H1 (cell line): ENCODE results near the gene ENTPD2. TPM values are rescaled to one million over a fixed set of nuclear protein-coding genes. Genes with fewer than 3 reads are reported as not detected.

Experiments
- CTCF ChIA-PET: fragments of 300-600 bp; sonication (Branson Sonifier 250); formaldehyde crosslinking; loops from one replicate; lab custom pipeline; 2021; ENCODE audit not compliant: partially characterized antibody; lab: Charles Lee
- POLR2A ChIA-PET: fragments of 300-600 bp; sonication (Branson Sonifier 250); formaldehyde crosslinking; loops from one replicate; lab custom pipeline; 2021; ENCODE audit warnings: inconsistent platforms; ENCODE audit not compliant: partially characterized antibody; lab: Charles Lee
- DNase-seq, 2 experiments: peaks; one replicate each; pipeline versions ENCODE4 v3.0.0 to v3.0.0-alpha.2; 2010 to 2022; ENCODE audit warnings: low spot score in 2 of 2, low read depth in 1 of 2, mixed read lengths in 1 of 2
- FAIRE-seq: peaks from 2 replicates; lab custom pipeline; 2011; peaks lifted over from hg19 to GRCh38; lab: Jason Lieb, UNC
- H2AFZ ChIP-seq: 2 replicates; pipeline ENCODE4 v1.8.1; 2012; ENCODE audit warnings: low read length, inconsistent platforms
- H2AK5ac ChIP-seq: 2 replicates; pipeline ENCODE4 v1.6.1; 2013; ENCODE audit warnings: low read depth, low read length
- H2BK120ac ChIP-seq: replicated peaks from 2 replicates; pipeline ENCODE3; 2013; ENCODE audit warnings: low read depth, low read length, inconsistent platforms
- H2BK12ac ChIP-seq: 2 replicates; pipeline ENCODE4 v1.6.1; 2013; ENCODE audit warnings: low read depth, low read length
- H2BK15ac ChIP-seq: 2 replicates; pipeline ENCODE4 v1.6.1; 2013; ENCODE audit warnings: low read length
- H2BK20ac ChIP-seq: 2 replicates; pipeline ENCODE4 v1.6.1; 2013; ENCODE audit warnings: low read length
- H2BK5ac ChIP-seq: 2 replicates; pipeline ENCODE4 v1.6.1; 2013; ENCODE audit warnings: low read depth, low read length
- H3K14ac ChIP-seq: 2 replicates; pipeline ENCODE4 v1.6.1; 2013; ENCODE audit warnings: inconsistent platforms; ENCODE audit not compliant: insufficient read length
- H3K18ac ChIP-seq: 2 replicates; pipeline ENCODE4 v1.6.1; 2013; ENCODE audit warnings: low read length; ENCODE audit errors: extremely low read depth
- H3K23ac ChIP-seq: 2 replicates; pipeline ENCODE4 v1.6.1; 2013; ENCODE audit warnings: inconsistent platforms; ENCODE audit not compliant: insufficient read length
- H3K23me2 ChIP-seq: 2 replicates; pipeline ENCODE4 v1.6.1; 2013; ENCODE audit warnings: low read depth, low read length
- H3K27ac ChIP-seq: 2 replicates; pipeline ENCODE4 v1.6.1; 2011; ENCODE audit warnings: low read depth, low read length, inconsistent platforms
- H3K27me3 ChIP-seq, 4 experiments: replicated peaks in 1 of 4; 1 replicate in 1 of 4; 2 replicates in 3 of 4; pipeline versions ENCODE4 v1.6.1 to v1.8.1; 2011 to 2013; ENCODE audit warnings: low read length in 3 of 4, mild to moderate bottlenecking in 3 of 4, inconsistent platforms in 2 of 4, mixed read lengths in 2 of 4, moderate library complexity in 1 of 4; ENCODE audit not compliant: control insufficient read depth in 3 of 4, insufficient read depth in 3 of 4; ENCODE audit errors: extremely low read depth in 1 of 4
- H3K36me3 ChIP-seq, 4 experiments: 2 replicates each; pipeline versions ENCODE4 v1.6.1 to v1.8.1; 2011 to 2013; ENCODE audit warnings: mild to moderate bottlenecking in 4 of 4, low read length in 3 of 4, moderate library complexity in 2 of 4, control low read depth in 1 of 4, inconsistent platforms in 1 of 4; ENCODE audit not compliant: insufficient read depth in 4 of 4, control insufficient read depth in 2 of 4
- H3K4ac ChIP-seq: replicated peaks from 2 replicates; pipeline ENCODE3; 2013; ENCODE audit warnings: low read length, low read depth, mixed read lengths, inconsistent platforms; ENCODE audit not compliant: insufficient read length
- H3K4me1 ChIP-seq, 4 experiments: replicated peaks in 1 of 4; 1 replicate in 1 of 4; 2 replicates in 3 of 4; pipeline versions ENCODE4 v1.6.1 to v1.8.1; 2011 to 2013; ENCODE audit warnings: low read length in 3 of 4, inconsistent platforms in 2 of 4, mixed read lengths in 1 of 4; ENCODE audit not compliant: insufficient read depth in 4 of 4, control insufficient read depth in 3 of 4
- H3K4me2 ChIP-seq, 2 experiments: 2 replicates each; pipeline versions ENCODE4 v1.6.1 to v1.8.1; 2011 to 2013; ENCODE audit warnings: low read depth in 2 of 2, low read length in 2 of 2, control low read depth in 1 of 2, inconsistent platforms in 1 of 2, mild to moderate bottlenecking in 1 of 2; ENCODE audit not compliant: insufficient read depth in 1 of 2
- H3K4me3 ChIP-seq, 4 experiments: fragments of 200-600, 300-600 bp in 1 of 4; sonication (generic), shearing (Covaris generic), sonication (Bioruptor Twin) in 1 of 4; 2 replicates each; pipeline versions ENCODE4 v1.5.1 to v1.8.1; 2011 to 2016; ENCODE audit warnings: low read length in 4 of 4, low read depth in 3 of 4, control low read depth in 2 of 4, inconsistent platforms in 2 of 4, mild to moderate bottlenecking in 2 of 4, mixed read lengths in 1 of 4, moderate library complexity in 1 of 4; ENCODE audit not compliant: insufficient read depth in 2 of 4; ENCODE audit errors: extremely low read depth in 1 of 4
- H3K56ac ChIP-seq: replicated peaks from 2 replicates; pipeline ENCODE3; 2013; ENCODE audit warnings: low read depth, mild to moderate bottlenecking, mixed read lengths, low read length, inconsistent platforms; ENCODE audit not compliant: insufficient read length
- H3K79me1 ChIP-seq: 2 replicates; pipeline ENCODE4 v1.6.1; 2013; ENCODE audit warnings: low read depth, low read length, control low read depth
- H3K79me2 ChIP-seq, 2 experiments: 2 replicates each; pipeline versions ENCODE4 v1.6.1 to v1.8.1; 2012 to 2013; ENCODE audit warnings: low read length in 2 of 2, mild to moderate bottlenecking in 2 of 2, inconsistent platforms in 1 of 2; ENCODE audit not compliant: insufficient read depth in 2 of 2, control insufficient read depth in 1 of 2
- H3K9ac ChIP-seq, 4 experiments: replicated peaks in 1 of 4; 1 replicate in 1 of 4; 2 replicates in 3 of 4; pipeline versions ENCODE4 v1.6.1 to v1.8.1; 2011 to 2013; ENCODE audit warnings: low read depth in 3 of 4, low read length in 3 of 4, control low read depth in 2 of 4, mild to moderate bottlenecking in 2 of 4, moderate library complexity in 2 of 4, inconsistent platforms in 1 of 4; ENCODE audit errors: extremely low read depth in 1 of 4
- H3K9me3 ChIP-seq, 2 experiments: 2 replicates each; pipeline versions ENCODE4 v1.6.1 to v1.8.1; 2012 to 2013; ENCODE audit warnings: mild to moderate bottlenecking in 2 of 2, moderate library complexity in 2 of 2, control low read depth in 1 of 2, inconsistent platforms in 1 of 2, low read depth in 1 of 2, low read length in 1 of 2, mixed read lengths in 1 of 2; ENCODE audit not compliant: insufficient read depth in 2 of 2
- H4K20me1 ChIP-seq, 2 experiments: replicated peaks in 1 of 2; 2 replicates each; pipeline versions ENCODE3 to v1.8.1; 2011 to 2013; ENCODE audit warnings: inconsistent platforms in 2 of 2, low read length in 2 of 2, mild to moderate bottlenecking in 1 of 2; ENCODE audit not compliant: insufficient read depth in 2 of 2, control insufficient read depth in 1 of 2
- H4K5ac ChIP-seq: 2 replicates; pipeline ENCODE4 v1.6.1; 2013; ENCODE audit warnings: low read length, low read depth, mixed read lengths, inconsistent platforms; ENCODE audit not compliant: insufficient read length
- H4K8ac ChIP-seq: 2 replicates; pipeline ENCODE4 v1.8.0; 2013; ENCODE audit warnings: mild to moderate bottlenecking, moderate library complexity, low read length, inconsistent platforms; ENCODE audit not compliant: insufficient read depth; ENCODE audit errors: extremely low read depth
- H4K91ac ChIP-seq: replicated peaks from 2 replicates; pipeline ENCODE3; 2013; ENCODE audit warnings: low read length, mixed read lengths, inconsistent platforms; ENCODE audit not compliant: insufficient read length
- CTBP2 ChIP-seq: IDR thresholded peaks from 2 replicates; pipeline ENCODE4 v1.7.0; 2011; ENCODE audit warnings: borderline replicate concordance, mild to moderate bottlenecking, moderate library complexity, mixed read lengths, low read length; ENCODE audit not compliant: insufficient read depth, insufficient read length
- CTCF ChIP-seq, 3 experiments: IDR thresholded peaks; 1 replicate in 2 of 3; 2 replicates in 1 of 3; pipeline versions ENCODE4 v1.5.1 to v1.6.1; 2011; ENCODE audit warnings: low read length in 3 of 3, mild to moderate bottlenecking in 3 of 3, inconsistent platforms in 2 of 3, low read depth in 1 of 3, moderate library complexity in 1 of 3; ENCODE audit not compliant: insufficient read depth in 1 of 3; ENCODE audit errors: control extremely low read depth in 1 of 3
- JUN ChIP-seq: IDR thresholded peaks from 2 replicates; pipeline ENCODE4 v1.6.1; 2011; ENCODE audit warnings: low read depth, mild to moderate bottlenecking, improper control_type of control experiment, low read length
- POU5F1 ChIP-seq: IDR thresholded peaks from 2 replicates; pipeline ENCODE4 v1.6.1; 2011; ENCODE audit warnings: low read depth, mild to moderate bottlenecking, low read length, moderate library complexity
- RFX5 ChIP-seq: IDR thresholded peaks from 2 replicates; pipeline ENCODE4 v1.6.1; 2011; ENCODE audit warnings: low read depth, low read length, improper control_type of control experiment, borderline replicate concordance
- SP1 ChIP-seq: IDR thresholded peaks from 2 replicates; pipeline ENCODE4 v1.6.1; 2011; ENCODE audit warnings: low read depth, low read length
- SP2 ChIP-seq: IDR thresholded peaks from 2 replicates; pipeline ENCODE4 v1.6.1; 2012; ENCODE audit warnings: mild to moderate bottlenecking, low read length, inconsistent platforms
- TAF7 ChIP-seq: optimal IDR thresholded peaks from 2 replicates; pipeline ENCODE3; 2011; ENCODE audit warnings: low read depth, mild to moderate bottlenecking, inconsistent platforms, low read length, moderate library complexity, borderline replicate concordance
- USF2 ChIP-seq: IDR thresholded peaks from 2 replicates; pipeline ENCODE4 v1.6.1; 2011; ENCODE audit warnings: low read length, improper control_type of control experiment
- ZNF274 ChIP-seq: IDR thresholded peaks from 2 replicates; pipeline ENCODE4 v1.7.0; 2012; ENCODE audit warnings: low read length, borderline replicate concordance; ENCODE audit errors: extremely low read depth
- WGBS, 2 experiments: shearing (Covaris generic) in 1 of 2; methylation state at CpG; one replicate each; pipeline versions ENCODE4 v1.1.6 to v1.1.7; 2013 to 2015; ENCODE audit warnings: low lambda C conversion rate in 2 of 2, mixed read lengths in 2 of 2, inconsistent platforms in 1 of 2, low coverage in 1 of 2, missing lambda C conversion rate in 1 of 2; ENCODE audit not compliant: insufficient replicate concordance in 2 of 2, insufficient coverage in 1 of 2, insufficient read length in 1 of 2; ENCODE audit errors: extremely low coverage in 1 of 2, missing lambda C conversion rate in 1 of 2; 5-methylcytosine and 5-hydroxymethylcytosine counted together
- polyA plus RNA-seq, 7 experiments: library from polyadenylated mRNA; depleted of rRNA in 3 of 7; stranded (reverse) in 5 of 7; unstranded in 2 of 7; fragments of >200 nt in 5 of 7; fragments of 200-250 nt in 2 of 7; gene quantifications; 1 replicate in 5 of 7; 2 replicates in 1 of 7; 4 replicates in 1 of 7; pipeline versions ENCODE4 v1.2.1 to v1.2.3, GENCODE V29; 2011 to 2013; ENCODE audit warnings: missing spikeins in 2 of 7, mixed read lengths in 2 of 7
- total RNA-seq: library from RNA; stranded (reverse); fragmentation: NEBNext Ultra II Directional; extraction: Animal tissue kit (Norgen Biotek cat#: 25700); gene quantifications from 2 replicates; pipeline ENCODE4 v1.2.1, GENCODE V29; 2021

The ENTPD2 gene
- total and polyA plus RNA-seq, 2 of the 8 experiments (the other 6 are each of a cell fraction or from before 2014, with no cell fraction given): 0.65 to 3.8 TPM

GRCh38 chr9:137062384-137062783 lies 8.5 kb upstream of the ENTPD2 start:
- Histone ChIP-seq H2BK12ac (no peak overlapping the region), H3K23me2 (no peaks in the 10 kb centered on the region), H3K9me3 (no peaks in the 10 kb centered on the region), H3K14ac (no peak overlapping the region), H2BK15ac (no peak overlapping the region), H4K91ac (no peak overlapping the region), H3K23ac (no peak overlapping the region), H3K36me3 (no peaks in the 10 kb centered on the region), H3K4me3 (no peak overlapping the region), H3K27me3 (no peaks in the 10 kb centered on the region), H3K56ac (no peak overlapping the region), H3K79me2 (no peaks in the 10 kb centered on the region), H4K5ac (no peak overlapping the region), H3K18ac (no peak overlapping the region), H4K8ac (no peak overlapping the region), H2BK120ac (no peak overlapping the region), H3K27ac (no peak overlapping the region), H4K20me1 (peaks cover 7 to 10% of the 10 kb centered on the region in 2 experiments), H2AFZ (no peak overlapping the region), H3K9ac (no peak overlapping the region), H2AK5ac (no peak overlapping the region), H2BK20ac (no peak overlapping the region), H2BK5ac (no peak overlapping the region), H3K4me1 (peaks cover 0 to 5% (median 1%) of the 10 kb centered on the region in 4 experiments; a peak in 3 of 7 replicates), H3K79me1 (no peaks in the 10 kb centered on the region), H3K4me2 (no peak overlapping the region), H3K4ac (no peak overlapping the region)
- FAIRE-seq (no peak), DNase-seq (no peak)
- ChIA-PET CTCF (interaction anchor here (0.7 to 13.5 kb wide), 5 partner anchors 13 to 57 kb away, joined by 3 to 291 read pairs (median 80); partner anchors contain the start of genes ABCA2, FUT7, MAN1B1 and NPDC1), POLR2A (interaction anchor here (1.1 to 1.5 kb wide), 2 partner anchors 10 to 42 kb away, joined by 3 read pairs; no protein-coding TSS in a partner anchor)
- WGBS, 2 experiments: 87% methylated on average over 15 of the region's 15 CpGs; no CpG with 5 or more reads in 1 of the 2 experiments
- TF ChIP-seq ZNF274 (no peak), RFX5 (no peak), SP2 (no peak), SP1 (no peak), JUN (no peak), USF2 (no peak), POU5F1 (no peak), CTBP2 (no peak), CTCF (IDR thresholded peaks at IDR 0.05; ENCODE audit: control extremely low read depth in 1 of 3, insufficient read depth in 1 of 3, low read depth in 1 of 3, low read length in 3 of 3) (no peak), TAF7 (no peak)
